Fibroblast of pulmonary artery (primary cell): Measurements from ENCODE around the gene TSPAN9.

Source experiments
- DNase-seq: peaks from one replicate; pipeline ENCODE4 v3.0.0-alpha.2; 2010; ENCODE audit warnings: low read depth
- H3K4me3 ChIP-seq: replicated peaks from 2 replicates; pipeline ENCODE4 v1.5.1; 2011; ENCODE audit warnings: low read depth, mild to moderate bottlenecking, control low read depth, low read length, moderate library complexity
- CTCF ChIP-seq: IDR thresholded peaks from 2 replicates; pipeline ENCODE4 v1.5.1; 2011; ENCODE audit warnings: mild to moderate bottlenecking, control low read depth, low read length, inconsistent platforms; ENCODE audit errors: missing control alignments

Gene TSPAN9

GRCh38 chr12:3227076-3227975, 150.1 kb downstream of the TSPAN9 start:
- DNase-seq, result no peak
- no peak for TF ChIP-seq CTCF
- no peak overlapping the region for H3K4me3 ChIP-seq

GRCh38 chr12:3228552-3228951, 151.4 kb downstream of the TSPAN9 start:
- DNase-seq, result no peak
- TF ChIP-seq CTCF, result no peak
- H3K4me3 ChIP-seq, result no peak overlapping the region

DNA sequence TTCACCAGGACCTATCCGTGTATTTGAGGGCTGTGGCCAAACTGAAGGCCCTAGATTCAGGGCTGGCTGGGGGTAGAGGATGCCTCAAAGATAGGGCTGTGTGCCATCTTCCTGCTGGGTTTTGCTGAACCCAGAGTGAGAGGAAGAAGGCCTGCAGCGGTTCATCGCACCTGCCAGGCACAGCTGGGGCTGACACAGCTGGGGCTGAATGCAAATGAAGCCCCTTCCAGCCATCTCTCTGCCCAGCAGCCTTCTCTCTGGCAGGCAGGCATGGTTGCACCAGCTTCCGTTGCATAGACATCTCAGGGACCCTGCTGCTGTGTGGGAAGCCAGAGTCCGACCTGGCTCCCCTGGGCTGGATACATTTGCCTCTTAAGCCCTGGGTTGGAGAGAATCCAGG, 152.4 kb downstream of the TSPAN9 start:
- TF ChIP-seq CTCF, result no peak
- no peak overlapping the region for H3K4me3 ChIP-seq

GRCh38 chr12:3230758-3231375, 153.7 kb downstream of the TSPAN9 start:
- TF ChIP-seq CTCF, result no peak
- DNase-seq, result no peak
- no peak overlapping the region for H3K4me3 ChIP-seq

More for the DNA sequence above, 152.4 kb downstream of the TSPAN9 start:
- DNase-seq, result no peak

GRCh38 chr12:3231399-3231876, 154.3 kb downstream of the TSPAN9 start:
- DNase-seq, result no peak
- TF ChIP-seq CTCF, result no peak
- H3K4me3 ChIP-seq, result no peak overlapping the region

- TF ChIP-seq CTCF, result no peak
- H3K4me3 ChIP-seq, result no peak overlapping the region
- DNase-seq, result no peak
Observed at GRCh38 chr12:3233797-3234196, 156.6 kb downstream of the TSPAN9 start.
